HEK293 (cell line): ENCODE data around the gene RPRD1B.

ENCODE experiments used
- CTCF ChIA-PET: fragments of 350-600 bp; formaldehyde crosslinking; extraction: SDS; loops from one replicate; lab custom pipeline; 2021; ENCODE audit warnings: antibody characterized with exemption; lab: Yijun Ruan, JAX
- POLR2A ChIA-PET: fragments of 300-600 bp; formaldehyde crosslinking; extraction: SDS; loops from one replicate; lab custom pipeline; 2020; ENCODE audit warnings: antibody characterized with exemption, inconsistent platforms; lab: Yijun Ruan, JAX
- H3K27ac ChIP-seq: fragments of 200-500 bp; sonication (Bioruptor generic); 2 replicates; pipeline ENCODE4 v1.5.1; 2014; ENCODE audit warnings: low read depth, low read length, control low read depth, inconsistent platforms; ENCODE audit errors: extremely low read depth
- H3K36me3 ChIP-seq, 2 experiments: fragments of 200-500 bp in 1 of 2; sonication (Bioruptor generic) in 1 of 2; 1 replicate in 1 of 2; 2 replicates in 1 of 2; pipeline ENCODE4 v1.5.1; 2014 to 2017; ENCODE audit warnings: inconsistent platforms in 2 of 2, low read length in 2 of 2; ENCODE audit not compliant: control insufficient read depth in 2 of 2, insufficient read depth in 1 of 2
- H3K4me1 ChIP-seq: fragments of 200-500 bp; sonication (Bioruptor generic); 2 replicates; pipeline ENCODE4 v1.5.1; 2014; ENCODE audit warnings: mild to moderate bottlenecking, low read length, inconsistent platforms; ENCODE audit not compliant: control insufficient read depth, insufficient read depth
- H3K4me3 ChIP-seq: 2 replicates; pipeline ENCODE4 v1.5.1; 2011; ENCODE audit warnings: low read depth, mild to moderate bottlenecking, control low read depth, low read length, moderate library complexity
- H3K9me3 ChIP-seq: fragments of 200-500 bp; sonication (Bioruptor generic); 2 replicates; pipeline ENCODE4 v1.5.1; 2014; ENCODE audit warnings: low read depth, low read length, inconsistent platforms; ENCODE audit not compliant: control insufficient read depth, insufficient read depth
- HOXA7 ChIP-seq: sonication (generic); formaldehyde crosslinking; IDR thresholded peaks from 2 replicates; pipeline ENCODE4 v1.8.1; 2022; ENCODE audit warnings: missing genetic modification reagents, borderline replicate concordance
- HOXC10 ChIP-seq: sonication (generic); formaldehyde crosslinking; IDR thresholded peaks from 2 replicates; pipeline ENCODE4 v1.8.1; 2023; ENCODE audit warnings: mild to moderate bottlenecking, missing genetic modification reagents
- IKZF3 ChIP-seq: fragments of 450-650 bp; IDR thresholded peaks from 2 replicates; pipeline ENCODE4 v1.5.0; 2018; ENCODE audit warnings: missing biosample characterization, mild to moderate bottlenecking, missing genetic modification characterization, moderate library complexity
- KLF10 ChIP-seq: fragments of 450-650 bp; IDR thresholded peaks from 2 replicates; pipeline ENCODE4 v1.5.1; 2018; ENCODE audit warnings: missing biosample characterization, mild to moderate bottlenecking, missing genetic modification characterization
- PRDM4 ChIP-seq: fragments of 450-650 bp; formaldehyde crosslinking; IDR thresholded peaks from 2 replicates; pipeline ENCODE4 v1.5.1; 2017; ENCODE audit warnings: missing biosample characterization, missing genetic modification characterization
- REPIN1 ChIP-seq: fragments of 450-650 bp; formaldehyde crosslinking; IDR thresholded peaks from 2 replicates; pipeline ENCODE4 v1.5.1; 2017; ENCODE audit warnings: missing biosample characterization, missing genetic modification characterization, low read depth
- SALL2 ChIP-seq: fragments of 450-650 bp; formaldehyde crosslinking; IDR thresholded peaks from 2 replicates; pipeline ENCODE4 v1.5.0; 2017; ENCODE audit warnings: missing biosample characterization, mild to moderate bottlenecking, missing genetic modification characterization, borderline replicate concordance
- ZBTB49 ChIP-seq: fragments of 450-650 bp; formaldehyde crosslinking; IDR thresholded peaks from 2 replicates; pipeline ENCODE4 v1.5.1; 2016; ENCODE audit warnings: missing biosample characterization, missing genetic modification characterization, low read depth
- ZBTB7A ChIP-seq: fragments of 450-650 bp; formaldehyde crosslinking; IDR thresholded peaks from 2 replicates; pipeline ENCODE4 v1.5.1; 2016; ENCODE audit warnings: low read depth, missing biosample characterization, missing genetic modification characterization
- ZNF157 ChIP-seq: fragments of 450-650 bp; formaldehyde crosslinking; IDR thresholded peaks from 2 replicates; pipeline ENCODE4 v1.5.1; 2016; ENCODE audit warnings: missing biosample characterization, missing genetic modification characterization
- ZNF19 ChIP-seq: fragments of 450-650 bp; formaldehyde crosslinking; IDR thresholded peaks from 2 replicates; pipeline ENCODE4; 2016; ENCODE audit warnings: missing biosample characterization, missing genetic modification characterization, low read depth
- ZNF202 ChIP-seq: fragments of 450-650 bp; formaldehyde crosslinking; IDR thresholded peaks from 2 replicates; pipeline ENCODE4 v1.5.1; 2016; ENCODE audit warnings: missing biosample characterization, missing genetic modification characterization, borderline replicate concordance
- ZNF23 ChIP-seq: fragments of 450-650 bp; formaldehyde crosslinking; IDR thresholded peaks from 2 replicates; pipeline ENCODE4 v1.5.1; 2016; ENCODE audit warnings: missing biosample characterization, missing genetic modification characterization, borderline replicate concordance
- ZNF302 ChIP-seq: fragments of 450-650 bp; formaldehyde crosslinking; IDR thresholded peaks from 2 replicates; pipeline ENCODE4 v1.5.1; 2016; ENCODE audit warnings: missing biosample characterization, missing genetic modification characterization, low read depth
- ZNF366 ChIP-seq: fragments of 450-650 bp; formaldehyde crosslinking; conservative IDR thresholded peaks from 2 replicates; pipeline ENCODE4 v1.5.1; 2016; ENCODE audit warnings: missing biosample characterization, missing genetic modification characterization
- ZNF544 ChIP-seq: fragments of 450-650 bp; formaldehyde crosslinking; IDR thresholded peaks from 2 replicates; pipeline ENCODE4 v1.5.0; 2017; ENCODE audit warnings: missing biosample characterization, missing genetic modification characterization
- ZNF623 ChIP-seq: fragments of 450-650 bp; formaldehyde crosslinking; IDR thresholded peaks from 2 replicates; pipeline ENCODE4 v1.5.1; 2016; ENCODE audit warnings: missing biosample characterization, missing genetic modification characterization
- ZNF654 ChIP-seq: fragments of 450-650 bp; formaldehyde crosslinking; IDR thresholded peaks from 2 replicates; pipeline ENCODE4 v1.5.1; 2016; ENCODE audit warnings: low read depth, missing biosample characterization, missing genetic modification characterization
- TF ChIP-seq, protein P1 (sequence below): fragments of 450-650 bp; formaldehyde crosslinking; IDR thresholded peaks from 2 replicates; pipeline ENCODE4 v1.5.1; 2016; ENCODE audit warnings: missing biosample characterization, missing genetic modification characterization
- TF ChIP-seq, protein P2 (sequence below): fragments of 450-650 bp; formaldehyde crosslinking; optimal IDR thresholded peaks from 2 replicates; pipeline ENCODE3; 2016; ENCODE audit warnings: missing biosample characterization, mild to moderate bottlenecking, missing genetic modification characterization
- TF ChIP-seq, protein P3 (sequence below): fragments of 450-650 bp; formaldehyde crosslinking; IDR thresholded peaks from 2 replicates; pipeline ENCODE4 v1.5.1; 2016; ENCODE audit warnings: missing biosample characterization, missing genetic modification characterization
- TF ChIP-seq, protein P4 (sequence below): fragments of 450-650 bp; formaldehyde crosslinking; IDR thresholded peaks from 2 replicates; pipeline ENCODE4 v1.5.1; 2016; ENCODE audit warnings: missing biosample characterization, missing genetic modification characterization

The RPRD1B gene

DNA sequence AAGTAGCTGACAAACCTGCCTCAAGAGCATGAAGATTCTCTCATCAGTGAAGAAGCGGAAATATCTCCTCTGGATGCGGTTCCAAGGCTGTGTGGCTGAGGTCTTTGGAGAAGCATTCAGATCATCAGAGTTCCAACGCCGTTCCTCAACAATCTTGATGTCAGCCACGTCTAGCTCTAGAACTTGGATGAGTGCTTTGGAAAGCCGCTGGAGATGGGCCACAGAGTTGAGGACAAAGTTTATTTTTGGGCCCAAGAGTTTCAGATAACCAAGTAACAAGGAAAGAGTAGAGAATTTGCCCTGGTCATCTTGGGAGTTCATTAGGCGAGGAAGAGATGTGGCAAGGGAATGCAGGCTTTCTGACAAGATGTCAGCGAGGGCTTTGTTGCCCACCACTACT, 21.2 kb upstream of the RPRD1B start:
- POLR2A ChIA-PET, result no interaction called here
- Histone ChIP-seq H3K27ac (no peak overlapping the region), H3K9me3 (no peaks in the 10 kb centered on the region), H3K4me3 (no peak overlapping the region), H3K36me3 (peaks cover 0 to 77% of the 10 kb centered on the region in 2 experiments; a peak in 1 of 3 replicates), H3K4me1 (no peaks in the 10 kb centered on the region)
- CTCF ChIA-PET, result no interaction called here
- TF ChIP-seq, protein P1, sequence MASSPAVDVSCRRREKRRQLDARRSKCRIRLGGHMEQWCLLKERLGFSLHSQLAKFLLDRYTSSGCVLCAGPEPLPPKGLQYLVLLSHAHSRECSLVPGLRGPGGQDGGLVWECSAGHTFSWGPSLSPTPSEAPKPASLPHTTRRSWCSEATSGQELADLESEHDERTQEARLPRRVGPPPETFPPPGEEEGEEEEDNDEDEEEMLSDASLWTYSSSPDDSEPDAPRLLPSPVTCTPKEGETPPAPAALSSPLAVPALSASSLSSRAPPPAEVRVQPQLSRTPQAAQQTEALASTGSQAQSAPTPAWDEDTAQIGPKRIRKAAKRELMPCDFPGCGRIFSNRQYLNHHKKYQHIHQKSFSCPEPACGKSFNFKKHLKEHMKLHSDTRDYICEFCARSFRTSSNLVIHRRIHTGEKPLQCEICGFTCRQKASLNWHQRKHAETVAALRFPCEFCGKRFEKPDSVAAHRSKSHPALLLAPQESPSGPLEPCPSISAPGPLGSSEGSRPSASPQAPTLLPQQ (tag by site-specific recombination), result no peak
- TF ChIP-seq, protein P2, sequence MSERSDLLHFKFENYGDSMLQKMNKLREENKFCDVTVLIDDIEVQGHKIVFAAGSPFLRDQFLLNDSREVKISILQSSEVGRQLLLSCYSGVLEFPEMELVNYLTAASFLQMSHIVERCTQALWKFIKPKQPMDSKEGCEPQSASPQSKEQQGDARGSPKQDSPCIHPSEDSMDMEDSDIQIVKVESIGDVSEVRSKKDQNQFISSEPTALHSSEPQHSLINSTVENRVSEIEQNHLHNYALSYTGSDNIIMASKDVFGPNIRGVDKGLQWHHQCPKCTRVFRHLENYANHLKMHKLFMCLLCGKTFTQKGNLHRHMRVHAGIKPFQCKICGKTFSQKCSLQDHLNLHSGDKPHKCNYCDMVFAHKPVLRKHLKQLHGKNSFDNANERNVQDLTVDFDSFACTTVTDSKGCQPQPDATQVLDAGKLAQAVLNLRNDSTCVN (tag by site-specific recombination), result no peak
- TF ChIP-seq ZNF654 (tag by site-specific recombination) (no peak), ZBTB49 (tag by site-specific recombination) (no peak), HOXA7 (no peak), ZNF23 (no peak), ZNF544 (tag by site-specific recombination) (no peak), ZNF366 (tag by site-specific recombination) (no peak), HOXC10 (CRISPR knock-in tag) (no peak), ZNF19 (no peak), PRDM4 (tag by site-specific recombination) (no peak), IKZF3 (tag by site-specific recombination) (no peak), REPIN1 (tag by site-specific recombination) (no peak)

- ChIA-PET CTCF (interaction anchor here (0.6 kb wide), 1 partner anchor 16 kb away, joined by 6 read pairs; no protein-coding TSS in a partner anchor), POLR2A (no interaction called here)
- peaks cover 4 to 81% of the 10 kb centered on the region in 2 experiments; a peak in 2 of 3 replicates for H3K36me3 ChIP-seq
- H3K9me3 ChIP-seq, result no peaks in the 10 kb centered on the region
- no peaks in the 10 kb centered on the region for H3K4me1 ChIP-seq
- no peak overlapping the region for H3K27ac ChIP-seq
- H3K4me3 ChIP-seq, result no peak overlapping the region
- TF ChIP-seq ZNF623 (tag by site-specific recombination) (no peak), ZNF157 (tag by site-specific recombination) (no peak), ZBTB7A (tag by site-specific recombination) (no peak), ZNF202 (no peak), KLF10 (tag by site-specific recombination) (no peak), SALL2 (tag by site-specific recombination) (no peak), ZNF302 (no peak), ZNF654 (tag by site-specific recombination) (no peak)
- TF ChIP-seq, protein P3, sequence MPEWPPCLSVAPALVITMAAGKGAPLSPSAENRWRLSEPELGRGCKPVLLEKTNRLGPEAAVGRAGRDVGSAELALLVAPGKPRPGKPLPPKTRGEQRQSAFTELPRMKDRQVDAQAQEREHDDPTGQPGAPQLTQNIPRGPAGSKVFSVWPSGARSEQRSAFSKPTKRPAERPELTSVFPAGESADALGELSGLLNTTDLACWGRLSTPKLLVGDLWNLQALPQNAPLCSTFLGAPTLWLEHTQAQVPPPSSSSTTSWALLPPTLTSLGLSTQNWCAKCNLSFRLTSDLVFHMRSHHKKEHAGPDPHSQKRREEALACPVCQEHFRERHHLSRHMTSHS, result no peak
- TF ChIP-seq, protein P4, sequence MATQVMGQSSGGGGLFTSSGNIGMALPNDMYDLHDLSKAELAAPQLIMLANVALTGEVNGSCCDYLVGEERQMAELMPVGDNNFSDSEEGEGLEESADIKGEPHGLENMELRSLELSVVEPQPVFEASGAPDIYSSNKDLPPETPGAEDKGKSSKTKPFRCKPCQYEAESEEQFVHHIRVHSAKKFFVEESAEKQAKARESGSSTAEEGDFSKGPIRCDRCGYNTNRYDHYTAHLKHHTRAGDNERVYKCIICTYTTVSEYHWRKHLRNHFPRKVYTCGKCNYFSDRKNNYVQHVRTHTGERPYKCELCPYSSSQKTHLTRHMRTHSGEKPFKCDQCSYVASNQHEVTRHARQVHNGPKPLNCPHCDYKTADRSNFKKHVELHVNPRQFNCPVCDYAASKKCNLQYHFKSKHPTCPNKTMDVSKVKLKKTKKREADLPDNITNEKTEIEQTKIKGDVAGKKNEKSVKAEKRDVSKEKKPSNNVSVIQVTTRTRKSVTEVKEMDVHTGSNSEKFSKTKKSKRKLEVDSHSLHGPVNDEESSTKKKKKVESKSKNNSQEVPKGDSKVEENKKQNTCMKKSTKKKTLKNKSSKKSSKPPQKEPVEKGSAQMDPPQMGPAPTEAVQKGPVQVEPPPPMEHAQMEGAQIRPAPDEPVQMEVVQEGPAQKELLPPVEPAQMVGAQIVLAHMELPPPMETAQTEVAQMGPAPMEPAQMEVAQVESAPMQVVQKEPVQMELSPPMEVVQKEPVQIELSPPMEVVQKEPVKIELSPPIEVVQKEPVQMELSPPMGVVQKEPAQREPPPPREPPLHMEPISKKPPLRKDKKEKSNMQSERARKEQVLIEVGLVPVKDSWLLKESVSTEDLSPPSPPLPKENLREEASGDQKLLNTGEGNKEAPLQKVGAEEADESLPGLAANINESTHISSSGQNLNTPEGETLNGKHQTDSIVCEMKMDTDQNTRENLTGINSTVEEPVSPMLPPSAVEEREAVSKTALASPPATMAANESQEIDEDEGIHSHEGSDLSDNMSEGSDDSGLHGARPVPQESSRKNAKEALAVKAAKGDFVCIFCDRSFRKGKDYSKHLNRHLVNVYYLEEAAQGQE (tag by site-specific recombination), result no peak
Observed at GRCh38 chr20:38013887-38014286, 19.7 kb upstream of the RPRD1B start.
